NT2/D1 (cell line): ENCODE results near the gene FBXO2.

Source experiments
- YY1 ChIP-seq: IDR thresholded peaks from 2 replicates; pipeline ENCODE4 v1.6.1; 2011; ENCODE audit not compliant: insufficient read length, insufficient read depth
- ZNF274 ChIP-seq: IDR thresholded peaks from 2 replicates; pipeline ENCODE4 v1.6.1; 2011; ENCODE audit warnings: mild to moderate bottlenecking, low read depth, low read length

DNA sequence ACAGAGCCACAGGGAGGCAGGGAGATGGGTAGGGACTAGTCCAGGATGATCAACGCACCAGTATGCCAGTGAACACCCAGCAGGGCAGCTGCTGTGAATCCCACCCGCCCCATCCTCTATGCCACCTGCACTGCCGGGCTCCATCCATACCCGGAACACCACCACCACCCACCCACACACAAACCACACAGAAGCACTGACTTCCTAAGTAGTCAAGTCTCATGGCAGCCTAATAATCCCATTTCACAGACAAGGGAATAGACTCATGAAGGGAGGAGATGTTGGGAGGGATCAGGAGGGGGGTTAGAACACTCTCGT, 43.6 kb upstream of the FBXO2 start:
- TF ChIP-seq ZNF274 (no peak), YY1 (no peak)
